Esophagus squamous epithelium (tissue), 5 donors: ENCODE measurements around the gene TAGLN3. TPM values are rescaled to one million over a fixed set of nuclear protein-coding genes. Genes with fewer than 3 reads are reported as not detected.

Source experiments
- DNase-seq: peaks from one replicate; lab custom pipeline; 2025; lab: John Stamatoyannopoulos, UW
- H3K27ac ChIP-seq, 4 donors: fragments of 200-600 bp; sonication (generic); one replicate each; pipeline ENCODE4 v1.5.1; 2016 to 2019; ENCODE audit warnings: mild to moderate bottlenecking in 1 of 4
- H3K27me3 ChIP-seq, 4 donors: fragments of 200-600 bp; sonication (generic); 1 replicate in 3 of 4; 2 replicates in 1 of 4; pipeline versions ENCODE4 v1.5.1 to v1.6.0; 2017 to 2021; ENCODE audit warnings: antibody characterized with exemption in 1 of 4
- H3K36me3 ChIP-seq, 3 donors: fragments of 200-600 bp; sonication (generic); one replicate each; pipeline ENCODE4 v1.5.1; 2016 to 2019
- H3K4me1 ChIP-seq, 3 donors: fragments of 200-600 bp; sonication (generic); one replicate each; pipeline ENCODE4 v1.5.1; 2017 to 2019
- H3K4me3 ChIP-seq, 4 donors: fragments of 200-600 bp; sonication (generic); 1 replicate in 3 of 4; 2 replicates in 1 of 4; pipeline ENCODE4 v1.5.1; 2016 to 2019; ENCODE audit warnings: mild to moderate bottlenecking in 2 of 4, moderate library complexity in 1 of 4
- H3K9me3 ChIP-seq, 3 donors: fragments of 200-600 bp; sonication (generic); one replicate each; pipeline ENCODE4 v1.5.1; 2016 to 2019
- CTCF ChIP-seq, 6 experiments: fragments of 450-650 bp in 4 of 6; fragments of 200-600 bp in 2 of 6; sonication (generic) in 2 of 6; IDR thresholded peaks; one replicate each; pipeline ENCODE4 v1.5.1; 2016 to 2019; ENCODE audit warnings: antibody characterized with exemption in 6 of 6, mild to moderate bottlenecking in 4 of 6, moderate library complexity in 4 of 6
- POLR2A ChIP-seq, 4 donors: fragments of 450-650 bp; IDR thresholded peaks; one replicate each; pipeline ENCODE4 v1.6.1; 2017; ENCODE audit warnings: antibody characterized with exemption in 4 of 4, mild to moderate bottlenecking in 4 of 4, moderate library complexity in 3 of 4
- WGBS, 2 donors: methylation state at CpG; one replicate each; pipeline ENCODE4 v1.1.5; 2018; 5-methylcytosine and 5-hydroxymethylcytosine counted together
- intact Hi-C: fragments of 100-400 bp; cut with DNase I; formaldehyde crosslinking; loops from one replicate; pipeline ENCODE4 v1.15.0; 2022
- total RNA-seq, 4 donors: library from RNA; depleted of rRNA; stranded (reverse); fragments of >200 nt; gene quantifications; one replicate each; pipeline ENCODE4 v1.1.0, GENCODE V29; 2016
- donor health status: DM: yes; HTN: yes; CAD: no.

The TAGLN3 gene
- total RNA-seq, 4 donors from 2014 or later = not detected

DNA sequence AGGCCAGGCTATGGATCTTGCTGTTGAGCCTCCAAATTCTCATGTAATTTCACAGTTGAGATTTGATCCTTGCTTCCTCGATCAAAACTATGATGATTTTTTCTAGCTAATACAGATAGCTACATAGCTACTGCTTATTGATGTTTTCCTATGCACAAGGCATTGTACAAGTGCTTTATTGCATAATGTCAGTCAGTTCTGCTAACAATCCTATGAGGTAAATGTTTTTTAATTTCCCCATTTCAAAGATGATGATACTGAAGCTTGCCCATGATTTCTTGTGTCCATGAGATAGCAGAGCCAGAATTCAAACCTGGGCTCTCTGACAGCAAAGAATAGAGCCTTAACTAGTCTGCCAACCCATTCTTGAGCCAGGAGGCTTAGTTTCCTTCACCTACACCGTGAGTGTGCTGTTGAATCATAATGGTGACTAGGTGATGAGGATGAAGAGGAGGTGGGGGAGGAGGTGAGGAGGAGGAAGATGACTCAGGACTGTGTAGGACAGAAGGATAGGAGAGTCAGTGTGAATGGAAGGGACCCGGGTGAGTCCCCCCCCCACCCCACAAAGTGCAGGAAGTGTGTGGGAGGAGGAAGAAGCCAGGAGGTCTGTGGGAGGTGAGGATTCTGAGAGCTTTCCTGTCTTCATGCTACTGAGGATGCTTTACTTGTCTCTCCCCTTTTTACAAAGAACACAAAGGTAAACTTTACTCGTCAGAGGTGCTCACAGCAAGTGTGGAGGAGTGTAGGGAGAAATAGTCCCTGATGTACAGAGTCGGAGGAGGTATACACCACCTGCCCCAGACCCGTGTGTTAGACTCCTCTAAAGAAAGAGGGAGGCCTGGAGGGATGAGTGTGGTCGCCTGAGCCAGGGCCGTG is 3.6 kb downstream of the TAGLN3 start:
- intact Hi-C loops = no loop called here
- TF ChIP-seq CTCF (IDR thresholded peaks at IDR 0.05) (no peak), POLR2A (IDR thresholded peaks at IDR 0.05) (no peak)
- Histone ChIP-seq H3K36me3 (no peaks in the 10 kb centered on the region), H3K9me3 (no peaks in the 10 kb centered on the region), H3K4me3 (no peak overlapping the region), H3K27me3 (peaks cover 0 to 39% (median 0%) of the 10 kb centered on the region in 4 donors), H3K27ac (no peak overlapping the region), H3K4me1 (peaks cover 6 to 23% (median 10%) of the 10 kb centered on the region in 3 donors)
- DNase-seq = no peak
- WGBS, 2 donors = 61 to 62% methylated on average over 7 to 8 of the region's 8 CpGs

DNA sequence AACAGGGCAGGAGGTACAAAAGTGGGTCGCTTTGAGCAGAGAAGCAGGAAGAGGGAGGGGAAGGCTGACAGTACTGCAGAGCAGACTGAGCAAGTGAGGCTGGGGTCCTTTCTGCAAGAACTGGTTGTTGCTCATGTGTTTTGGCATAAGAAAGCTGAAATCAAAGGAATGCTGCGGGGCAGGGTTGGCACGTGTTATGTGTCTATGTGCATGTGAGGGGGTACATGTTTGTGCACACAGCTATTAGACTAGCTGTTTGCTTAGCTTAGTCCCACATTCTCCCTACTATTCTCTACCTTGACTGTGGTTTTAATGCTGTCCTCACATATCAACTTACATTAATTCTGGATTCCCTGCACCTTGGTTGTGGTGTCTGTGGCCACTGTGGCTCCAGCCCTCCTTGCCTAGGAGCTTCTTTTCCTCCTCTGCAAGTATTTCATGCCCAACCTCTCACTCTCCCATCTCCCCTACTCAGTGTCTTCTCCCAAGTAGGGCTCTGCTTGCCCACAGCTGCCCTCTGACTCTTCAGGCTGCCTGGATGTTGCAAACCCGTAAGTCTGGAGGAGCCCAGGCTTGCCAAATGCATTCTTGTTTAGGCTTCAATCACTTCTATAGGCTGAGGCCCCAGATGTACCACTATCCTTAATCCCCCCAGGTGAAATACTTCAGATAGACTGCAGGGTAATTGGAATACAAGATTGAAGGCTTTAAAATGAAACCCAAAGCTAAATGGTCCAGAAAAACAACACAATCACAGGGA is 4.8 kb downstream of the TAGLN3 start:
- TF ChIP-seq CTCF (IDR thresholded peaks at IDR 0.05) (no peak), POLR2A (IDR thresholded peaks at IDR 0.05) (no peak)
- 45 to 54% methylated on average over 4 of the region's 4 CpGs for WGBS, 2 donors
- H3K9me3 ChIP-seq = no peaks in the 10 kb centered on the region
- no peak overlapping the region for H3K4me3 ChIP-seq
- H3K36me3 ChIP-seq = no peaks in the 10 kb centered on the region
- intact Hi-C loops = no loop called here
- DNase-seq = no peak
- H3K27me3 ChIP-seq = peaks cover 0 to 33% (median 0%) of the 10 kb centered on the region in 4 donors
- no peak overlapping the region for H3K27ac ChIP-seq
- peaks cover 8 to 20% (median 10%) of the 10 kb centered on the region in 3 donors for H3K4me1 ChIP-seq

DNA sequence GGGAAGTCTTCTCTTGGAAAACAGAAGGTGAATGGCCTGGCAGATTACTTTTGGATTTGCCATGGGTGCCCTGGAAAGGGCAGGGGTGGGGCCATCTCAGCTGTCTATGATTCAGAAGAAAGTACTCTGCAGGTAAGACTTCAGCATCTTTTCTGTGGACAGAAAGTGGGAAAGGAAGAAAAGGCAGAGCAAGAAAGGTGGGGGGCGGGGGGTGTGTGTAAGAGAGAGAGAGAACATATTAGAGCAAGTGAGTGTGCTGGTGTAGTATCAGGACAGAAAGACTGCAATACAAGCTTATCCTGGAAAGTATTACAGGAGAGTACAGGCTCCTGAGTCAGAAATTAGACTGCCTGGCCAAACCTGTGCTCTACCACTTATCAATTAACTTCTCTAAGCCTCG is 5.5 kb downstream of the TAGLN3 start:
- no peaks in the 10 kb centered on the region for H3K36me3 ChIP-seq
- peaks cover 3 to 13% (median 4%) of the 10 kb centered on the region in 3 donors for H3K4me1 ChIP-seq
- no peak overlapping the region for H3K4me3 ChIP-seq
- 63 to 81% methylated on average over 2 of the region's 2 CpGs for WGBS, 2 donors
- H3K9me3 ChIP-seq = no peaks in the 10 kb centered on the region
- TF ChIP-seq CTCF (IDR thresholded peaks at IDR 0.05) = no peak
- no peak for TF ChIP-seq POLR2A (IDR thresholded peaks at IDR 0.05)
- DNase-seq = no peak
- no peak overlapping the region for H3K27ac ChIP-seq
- intact Hi-C loops = no loop called here
- H3K27me3 ChIP-seq = peaks cover 0 to 26% (median 0%) of the 10 kb centered on the region in 4 donors

- WGBS, 2 donors = 93 to 97% methylated on average over 2 of the region's 2 CpGs
Measured at GRCh38 chr3:112004669-112005068, 5.9 kb downstream of the TAGLN3 start.

More at GRCh38 chr3:112004669-112005068, 5.9 kb downstream of the TAGLN3 start:
- no peak overlapping the region for H3K4me3 ChIP-seq
- no peak for TF ChIP-seq CTCF (IDR thresholded peaks at IDR 0.05)
- TF ChIP-seq POLR2A (IDR thresholded peaks at IDR 0.05) = no peak
- no peak for DNase-seq
- H3K9me3 ChIP-seq = no peaks in the 10 kb centered on the region
- intact Hi-C loops = no loop called here
- H3K27ac ChIP-seq = no peak overlapping the region
- H3K36me3 ChIP-seq = no peaks in the 10 kb centered on the region
- H3K27me3 ChIP-seq = peaks cover 0 to 21% (median 0%) of the 10 kb centered on the region in 4 donors
- peaks cover 0 to 8% (median 3%) of the 10 kb centered on the region in 3 donors for H3K4me1 ChIP-seq
